HEK293 (cell line): Measurements from ENCODE around the gene CARM1.
A peak's percentile ranks its signal among the peaks of the same experiment; 100 is the strongest.

Source experiments
- CTCF ChIA-PET: fragments of 350-600 bp; formaldehyde crosslinking; extraction: SDS; loops from one replicate; lab custom pipeline; 2021; ENCODE audit warnings: antibody characterized with exemption; lab: Yijun Ruan, JAX
- POLR2A ChIA-PET: fragments of 300-600 bp; formaldehyde crosslinking; extraction: SDS; loops from one replicate; lab custom pipeline; 2020; ENCODE audit warnings: antibody characterized with exemption, inconsistent platforms; lab: Yijun Ruan, JAX
- H3K27ac ChIP-seq: fragments of 200-500 bp; sonication (Bioruptor generic); 2 replicates; pipeline ENCODE4 v1.5.1; 2014; ENCODE audit warnings: low read depth, low read length, control low read depth, inconsistent platforms; ENCODE audit errors: extremely low read depth
- H3K36me3 ChIP-seq, 2 experiments: fragments of 200-500 bp in 1 of 2; sonication (Bioruptor generic) in 1 of 2; 1 replicate in 1 of 2; 2 replicates in 1 of 2; pipeline ENCODE4 v1.5.1; 2014 to 2017; ENCODE audit warnings: inconsistent platforms in 2 of 2, low read length in 2 of 2; ENCODE audit not compliant: control insufficient read depth in 2 of 2, insufficient read depth in 1 of 2
- H3K4me1 ChIP-seq: fragments of 200-500 bp; sonication (Bioruptor generic); 2 replicates; pipeline ENCODE4 v1.5.1; 2014; ENCODE audit warnings: mild to moderate bottlenecking, low read length, inconsistent platforms; ENCODE audit not compliant: control insufficient read depth, insufficient read depth
- H3K4me3 ChIP-seq: 2 replicates; pipeline ENCODE4 v1.5.1; 2011; ENCODE audit warnings: low read depth, mild to moderate bottlenecking, control low read depth, low read length, moderate library complexity
- H3K9me3 ChIP-seq: fragments of 200-500 bp; sonication (Bioruptor generic); 2 replicates; pipeline ENCODE4 v1.5.1; 2014; ENCODE audit warnings: low read depth, low read length, inconsistent platforms; ENCODE audit not compliant: control insufficient read depth, insufficient read depth
- GFI1B ChIP-seq: fragments of 450-650 bp; formaldehyde crosslinking; IDR thresholded peaks from 2 replicates; pipeline ENCODE4 v1.5.1; 2016; ENCODE audit warnings: missing biosample characterization, missing genetic modification characterization
- GLI2 ChIP-seq: fragments of 450-650 bp; formaldehyde crosslinking; IDR thresholded peaks from 2 replicates; pipeline ENCODE4; 2017; ENCODE audit warnings: missing biosample characterization, missing genetic modification characterization, low read depth, borderline replicate concordance
- HOXD13 ChIP-seq: sonication (generic); formaldehyde crosslinking; IDR thresholded peaks from 2 replicates; pipeline ENCODE4 v1.8.0; 2022; ENCODE audit warnings: missing genetic modification reagents, borderline replicate concordance
- ZBTB1 ChIP-seq: fragments of 450-650 bp; formaldehyde crosslinking; IDR thresholded peaks from 2 replicates; pipeline ENCODE4 v1.5.1; 2016; ENCODE audit warnings: missing biosample characterization, missing genetic modification characterization
- ZEB2 ChIP-seq: fragments of 450-650 bp; formaldehyde crosslinking; IDR thresholded peaks from 2 replicates; pipeline ENCODE4 v1.5.1; 2016; ENCODE audit warnings: missing biosample characterization, missing genetic modification characterization
- ZNF10 ChIP-seq: fragments of 450-650 bp; formaldehyde crosslinking; IDR thresholded peaks from 2 replicates; pipeline ENCODE4 v1.5.1; 2017; ENCODE audit warnings: missing biosample characterization, missing genetic modification characterization
- ZNF112 ChIP-seq: fragments of 450-650 bp; formaldehyde crosslinking; IDR thresholded peaks from 2 replicates; pipeline ENCODE4 v1.5.0; 2017; ENCODE audit warnings: missing biosample characterization, missing genetic modification characterization
- ZNF174 ChIP-seq: fragments of 450-650 bp; formaldehyde crosslinking; IDR thresholded peaks from 2 replicates; pipeline ENCODE4 v1.5.0; 2017; ENCODE audit warnings: missing biosample characterization, mild to moderate bottlenecking, missing genetic modification characterization
- ZNF221 ChIP-seq: fragments of 450-650 bp; formaldehyde crosslinking; IDR thresholded peaks from 2 replicates; pipeline ENCODE4 v1.5.1; 2017; ENCODE audit warnings: missing biosample characterization, missing genetic modification characterization, borderline replicate concordance
- ZNF248 ChIP-seq: fragments of 450-650 bp; formaldehyde crosslinking; IDR thresholded peaks from 2 replicates; pipeline ENCODE4 v1.5.1; 2017; ENCODE audit warnings: missing biosample characterization, missing genetic modification characterization
- ZNF302 ChIP-seq: fragments of 450-650 bp; formaldehyde crosslinking; IDR thresholded peaks from 2 replicates; pipeline ENCODE4 v1.5.1; 2016; ENCODE audit warnings: missing biosample characterization, missing genetic modification characterization, low read depth
- ZNF354C ChIP-seq: fragments of 450-650 bp; formaldehyde crosslinking; IDR thresholded peaks from 2 replicates; pipeline ENCODE4 v1.5.1; 2016; ENCODE audit warnings: missing biosample characterization, missing genetic modification characterization, low read depth, borderline replicate concordance
- ZNF423 ChIP-seq: fragments of 450-650 bp; formaldehyde crosslinking; IDR thresholded peaks from 2 replicates; pipeline ENCODE4 v1.5.1; 2016; ENCODE audit warnings: missing biosample characterization, missing genetic modification characterization
- ZNF433 ChIP-seq: fragments of 450-650 bp; formaldehyde crosslinking; IDR thresholded peaks from 2 replicates; pipeline ENCODE4 v1.5.1; 2016; ENCODE audit warnings: missing biosample characterization, missing genetic modification characterization, low read depth
- ZNF549 ChIP-seq: fragments of 450-650 bp; IDR thresholded peaks from 2 replicates; pipeline ENCODE4 v1.5.1; 2018; ENCODE audit warnings: missing biosample characterization, missing genetic modification characterization, mild to moderate bottlenecking, inconsistent platforms, moderate library complexity
- ZNF558 ChIP-seq: fragments of 450-650 bp; formaldehyde crosslinking; IDR thresholded peaks from 2 replicates; pipeline ENCODE4 v1.5.1; 2016; ENCODE audit warnings: missing biosample characterization, missing genetic modification characterization
- ZNF571 ChIP-seq: fragments of 450-650 bp; formaldehyde crosslinking; IDR thresholded peaks from 2 replicates; pipeline ENCODE4 v1.5.0; 2017; ENCODE audit warnings: missing biosample characterization, missing genetic modification characterization
- ZNF600 ChIP-seq: fragments of 450-650 bp; formaldehyde crosslinking; IDR thresholded peaks from 2 replicates; pipeline ENCODE4 v1.5.1; 2016; ENCODE audit warnings: missing biosample characterization, missing genetic modification characterization
- ZNF701 ChIP-seq: fragments of 450-650 bp; formaldehyde crosslinking; IDR thresholded peaks from 2 replicates; pipeline ENCODE4 v1.5.1; 2016; ENCODE audit warnings: missing biosample characterization, missing genetic modification characterization
- ZNF707 ChIP-seq: fragments of 450-650 bp; formaldehyde crosslinking; IDR thresholded peaks from 2 replicates; pipeline ENCODE4 v1.5.1; 2016; ENCODE audit warnings: missing biosample characterization, missing genetic modification characterization
- ZNF830 ChIP-seq: fragments of 450-650 bp; IDR thresholded peaks from 2 replicates; pipeline ENCODE4 v1.5.0; 2018; ENCODE audit warnings: missing biosample characterization, missing genetic modification characterization, low read depth, mild to moderate bottlenecking, moderate library complexity
- TF ChIP-seq, protein P1 (sequence below): fragments of 450-650 bp; formaldehyde crosslinking; IDR thresholded peaks from 2 replicates; pipeline ENCODE4 v1.5.0; 2017; ENCODE audit warnings: missing biosample characterization, missing genetic modification characterization, borderline replicate concordance
- TF ChIP-seq, protein P2 (sequence below): fragments of 450-650 bp; formaldehyde crosslinking; conservative IDR thresholded peaks from 2 replicates; pipeline ENCODE4 v1.5.1; 2016; ENCODE audit warnings: low read depth, missing biosample characterization, missing genetic modification characterization
- TF ChIP-seq, protein P3 (sequence below): fragments of 450-650 bp; formaldehyde crosslinking; IDR thresholded peaks from 2 replicates; pipeline ENCODE4 v1.5.1; 2017; ENCODE audit warnings: missing biosample characterization, missing genetic modification characterization

Gene CARM1

DNA sequence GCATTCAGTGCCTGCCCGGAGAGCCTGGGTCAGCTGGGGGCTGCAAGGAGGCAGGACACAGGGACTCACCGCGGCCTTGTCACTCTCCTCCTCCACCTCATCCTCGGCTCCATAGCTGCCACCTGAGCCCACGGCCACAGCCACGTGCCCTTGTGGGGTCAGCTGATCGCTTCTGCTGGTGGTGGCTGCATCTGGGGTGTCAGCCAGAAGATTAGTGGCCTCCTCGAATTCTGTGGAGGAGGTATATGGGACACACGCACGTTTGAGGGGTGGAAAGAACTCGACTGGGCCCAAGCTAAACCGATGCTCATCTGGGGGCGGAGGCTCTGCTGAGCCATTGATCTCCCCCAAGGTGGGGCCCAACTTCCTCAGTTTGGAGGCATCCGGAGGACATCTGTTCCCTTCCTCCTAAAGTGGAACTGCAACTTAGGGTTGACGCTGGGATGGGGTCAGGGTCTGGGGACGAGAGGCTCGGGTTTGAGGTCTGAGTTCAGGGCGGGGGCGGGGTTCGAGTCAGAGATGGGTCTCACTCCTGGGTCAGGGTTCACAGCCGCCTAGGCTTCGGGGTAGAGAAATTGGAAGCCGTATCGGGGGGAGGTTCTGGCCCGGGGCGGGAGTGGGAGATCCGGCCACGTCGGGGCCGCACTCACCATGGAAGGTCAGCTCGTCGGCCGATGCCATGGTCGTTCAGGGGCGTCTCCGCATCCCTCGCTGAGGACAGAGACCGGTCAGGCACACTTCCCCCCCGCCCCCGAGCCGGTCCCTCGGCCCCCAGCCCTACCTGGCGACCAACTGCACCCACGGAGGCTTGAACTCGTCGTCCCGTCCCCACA is 56.6 kb downstream of the CARM1 start (continued):
- TF ChIP-seq ZEB2 (tag by site-specific recombination), result peak; percentile 90; the same call in 1 of the 2 replicates

DNA sequence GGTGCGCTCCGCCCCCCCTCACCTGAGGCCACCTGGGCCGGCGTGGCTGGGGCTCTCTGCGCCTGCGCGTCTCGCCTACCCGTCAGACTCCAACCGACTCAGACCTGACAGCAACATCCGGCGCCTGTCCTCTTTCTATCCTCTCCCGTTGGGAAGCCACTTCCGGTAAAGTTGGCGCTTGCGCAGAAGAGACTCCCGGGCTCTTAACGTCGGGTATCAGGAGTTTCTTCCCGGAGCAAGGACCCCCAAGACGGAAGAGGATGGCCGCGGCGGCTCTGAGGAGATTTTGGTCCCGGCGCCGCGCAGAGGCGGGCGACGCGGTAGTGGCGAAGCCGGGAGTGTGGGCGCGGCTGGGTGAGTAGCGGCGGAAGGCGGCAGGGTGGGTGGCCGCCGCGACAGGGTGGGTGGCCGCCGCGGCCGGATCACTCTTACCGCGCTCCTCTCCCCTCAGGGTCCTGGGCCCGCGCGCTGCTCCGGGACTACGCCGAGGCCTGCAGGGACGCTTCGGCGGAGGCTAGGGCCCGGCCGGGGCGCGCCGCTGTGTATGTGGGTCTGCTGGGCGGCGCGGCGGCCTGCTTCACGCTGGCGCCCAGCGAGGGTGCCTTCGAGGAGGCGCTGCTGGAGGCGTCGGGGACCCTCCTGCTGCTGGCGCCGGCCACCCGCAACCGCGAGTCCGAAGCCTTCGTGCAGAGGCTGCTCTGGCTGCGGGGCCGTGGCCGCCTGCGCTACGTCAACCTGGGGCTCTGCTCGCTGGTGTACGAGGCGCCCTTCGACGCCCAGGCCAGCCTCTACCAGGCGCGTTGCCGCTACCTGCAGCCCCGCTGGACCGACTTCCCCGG is 57.4 kb downstream of the CARM1 start, which contains the start of the genes TIMM29 and YIPF2:
Gene TIMM29 (plus strand): TSS at position 249 of the 839 bp plus-strand sequence. CDS start 12 bp downstream, at position 261.
Gene YIPF2 (minus strand): TSS at position 77 of the 839 bp plus-strand sequence. CDS start 229 bp downstream, outside the sequence.
- CTCF ChIA-PET, result interaction anchor here (2.7 kb wide), 1 partner anchor 13 kb away, joined by 16 read pairs; no protein-coding TSS in a partner anchor
- H3K4me3 ChIP-seq, result peak within 1 kb of the TSS; percentile 68
- TF ChIP-seq ZNF600, result no peak
- TF ChIP-seq ZNF433 (tag by site-specific recombination), result no peak
- TF ChIP-seq ZNF302 (tag by site-specific recombination), result no peak
- no peak for TF ChIP-seq ZNF558 (tag by site-specific recombination)
- TF ChIP-seq ZNF221 (tag by site-specific recombination), result no peak
- no peak for TF ChIP-seq ZNF248
- no peak for TF ChIP-seq ZNF10
- no peak for TF ChIP-seq ZBTB1 (tag by site-specific recombination)
- TF ChIP-seq HOXD13 (CRISPR knock-in tag), result no peak
- TF ChIP-seq ZNF571 (tag by site-specific recombination), result no peak
- TF ChIP-seq, protein P1, sequence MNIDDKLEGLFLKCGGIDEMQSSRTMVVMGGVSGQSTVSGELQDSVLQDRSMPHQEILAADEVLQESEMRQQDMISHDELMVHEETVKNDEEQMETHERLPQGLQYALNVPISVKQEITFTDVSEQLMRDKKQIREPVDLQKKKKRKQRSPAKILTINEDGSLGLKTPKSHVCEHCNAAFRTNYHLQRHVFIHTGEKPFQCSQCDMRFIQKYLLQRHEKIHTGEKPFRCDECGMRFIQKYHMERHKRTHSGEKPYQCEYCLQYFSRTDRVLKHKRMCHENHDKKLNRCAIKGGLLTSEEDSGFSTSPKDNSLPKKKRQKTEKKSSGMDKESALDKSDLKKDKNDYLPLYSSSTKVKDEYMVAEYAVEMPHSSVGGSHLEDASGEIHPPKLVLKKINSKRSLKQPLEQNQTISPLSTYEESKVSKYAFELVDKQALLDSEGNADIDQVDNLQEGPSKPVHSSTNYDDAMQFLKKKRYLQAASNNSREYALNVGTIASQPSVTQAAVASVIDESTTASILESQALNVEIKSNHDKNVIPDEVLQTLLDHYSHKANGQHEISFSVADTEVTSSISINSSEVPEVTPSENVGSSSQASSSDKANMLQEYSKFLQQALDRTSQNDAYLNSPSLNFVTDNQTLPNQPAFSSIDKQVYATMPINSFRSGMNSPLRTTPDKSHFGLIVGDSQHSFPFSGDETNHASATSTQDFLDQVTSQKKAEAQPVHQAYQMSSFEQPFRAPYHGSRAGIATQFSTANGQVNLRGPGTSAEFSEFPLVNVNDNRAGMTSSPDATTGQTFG (tag by site-specific recombination), result no peak
- TF ChIP-seq, protein P2, sequence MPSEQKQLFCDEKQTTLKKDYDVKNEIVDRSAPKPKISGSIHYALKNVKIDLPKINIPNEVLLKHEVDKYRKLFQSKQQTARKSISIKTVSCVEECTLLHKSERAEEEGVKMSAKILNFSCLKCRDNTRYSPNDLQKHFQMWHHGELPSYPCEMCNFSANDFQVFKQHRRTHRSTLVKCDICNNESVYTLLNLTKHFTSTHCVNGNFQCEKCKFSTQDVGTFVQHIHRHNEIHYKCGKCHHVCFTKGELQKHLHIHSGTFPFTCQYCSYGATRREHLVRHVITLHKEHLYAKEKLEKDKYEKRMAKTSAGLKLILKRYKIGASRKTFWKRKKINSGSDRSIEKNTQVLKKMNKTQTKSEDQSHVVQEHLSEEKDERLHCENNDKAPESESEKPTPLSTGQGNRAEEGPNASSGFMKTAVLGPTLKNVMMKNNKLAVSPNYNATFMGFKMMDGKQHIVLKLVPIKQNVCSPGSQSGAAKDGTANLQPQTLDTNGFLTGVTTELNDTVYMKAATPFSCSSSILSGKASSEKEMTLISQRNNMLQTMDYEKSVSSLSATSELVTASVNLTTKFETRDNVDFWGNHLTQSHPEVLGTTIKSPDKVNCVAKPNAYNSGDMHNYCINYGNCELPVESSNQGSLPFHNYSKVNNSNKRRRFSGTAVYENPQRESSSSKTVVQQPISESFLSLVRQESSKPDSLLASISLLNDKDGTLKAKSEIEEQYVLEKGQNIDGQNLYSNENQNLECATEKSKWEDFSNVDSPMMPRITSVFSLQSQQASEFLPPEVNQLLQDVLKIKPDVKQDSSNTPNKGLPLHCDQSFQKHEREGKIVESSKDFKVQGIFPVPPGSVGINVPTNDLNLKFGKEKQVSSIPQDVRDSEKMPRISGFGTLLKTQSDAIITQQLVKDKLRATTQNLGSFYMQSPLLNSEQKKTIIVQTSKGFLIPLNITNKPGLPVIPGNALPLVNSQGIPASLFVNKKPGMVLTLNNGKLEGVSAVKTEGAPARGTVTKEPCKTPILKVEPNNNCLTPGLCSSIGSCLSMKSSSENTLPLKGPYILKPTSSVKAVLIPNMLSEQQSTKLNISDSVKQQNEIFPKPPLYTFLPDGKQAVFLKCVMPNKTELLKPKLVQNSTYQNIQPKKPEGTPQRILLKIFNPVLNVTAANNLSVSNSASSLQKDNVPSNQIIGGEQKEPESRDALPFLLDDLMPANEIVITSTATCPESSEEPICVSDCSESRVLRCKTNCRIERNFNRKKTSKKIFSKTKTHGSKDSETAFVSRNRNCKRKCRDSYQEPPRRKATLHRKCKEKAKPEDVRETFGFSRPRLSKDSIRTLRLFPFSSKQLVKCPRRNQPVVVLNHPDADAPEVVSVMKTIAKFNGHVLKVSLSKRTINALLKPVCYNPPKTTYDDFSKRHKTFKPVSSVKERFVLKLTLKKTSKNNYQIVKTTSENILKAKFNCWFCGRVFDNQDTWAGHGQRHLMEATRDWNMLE, result peak; percentile 63
- TF ChIP-seq ZNF354C (tag by site-specific recombination), result no peak
- no peak for TF ChIP-seq ZNF423
- TF ChIP-seq GFI1B (tag by site-specific recombination), result no peak
- no peak for TF ChIP-seq ZNF707 (tag by site-specific recombination)
- no peak for TF ChIP-seq ZNF112 (tag by site-specific recombination)
- no peak for TF ChIP-seq ZNF549 (tag by site-specific recombination)
- no peak for TF ChIP-seq GLI2 (tag by site-specific recombination)
- TF ChIP-seq ZNF174 (tag by site-specific recombination), result no peak
- no peak for TF ChIP-seq ZNF830 (tag by site-specific recombination)
- TF ChIP-seq, protein P3, sequence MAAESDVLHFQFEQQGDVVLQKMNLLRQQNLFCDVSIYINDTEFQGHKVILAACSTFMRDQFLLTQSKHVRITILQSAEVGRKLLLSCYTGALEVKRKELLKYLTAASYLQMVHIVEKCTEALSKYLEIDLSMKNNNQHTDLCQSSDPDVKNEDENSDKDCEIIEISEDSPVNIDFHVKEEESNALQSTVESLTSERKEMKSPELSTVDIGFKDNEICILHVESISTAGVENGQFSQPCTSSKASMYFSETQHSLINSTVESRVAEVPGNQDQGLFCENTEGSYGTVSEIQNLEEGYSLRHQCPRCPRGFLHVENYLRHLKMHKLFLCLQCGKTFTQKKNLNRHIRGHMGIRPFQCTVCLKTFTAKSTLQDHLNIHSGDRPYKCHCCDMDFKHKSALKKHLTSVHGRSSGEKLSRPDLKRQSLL, result no peak; the same call in 1 of the 2 replicates
- no peak for TF ChIP-seq ZNF701 (tag by site-specific recombination)

More for the DNA sequence above, 57.4 kb downstream of the CARM1 start, which contains the start of the genes TIMM29 and YIPF2:
- H3K36me3 ChIP-seq, result peaks cover 14 to 52% of the 10 kb centered on the region in 2 experiments
- POLR2A ChIA-PET, result no interaction called here
- peak within 1 kb of the TSS; percentile 80 for H3K27ac ChIP-seq
- no peaks in the 10 kb centered on the region for H3K9me3 ChIP-seq
- H3K4me1 ChIP-seq, result peaks cover 8% of the 10 kb centered on the region
